A673 (cell line): ENCODE results near the gene SLC29A3. TPM values are rescaled to one million over a fixed set of nuclear protein-coding genes. Genes with fewer than 3 reads are reported as not detected.
"Not testable (repeated sequence)": the region's sequence is repeated elsewhere in the genome, so short reads cannot be mapped to it uniquely, and the experiment has no call there.

Experiments
- BruUV-seq: library from RNA; stranded (reverse); fragments of 400-500 nt; replicated peaks from 2 replicates; lab custom pipeline; 2021; lab: Mats Ljungman, UMichigan
- CTCF ChIA-PET: fragments of 300-600 bp; sonication (Branson Sonifier 250); formaldehyde crosslinking; loops from one replicate; lab custom pipeline; 2022; ENCODE audit warnings: antibody characterized with exemption; lab: Charles Lee
- POLR2A ChIA-PET: fragments of 300-600 bp; sonication (Branson Sonifier 250); formaldehyde crosslinking; loops from one replicate; lab custom pipeline; 2022; ENCODE audit warnings: antibody characterized with exemption; ENCODE audit not compliant: low non-redundant PET; lab: Charles Lee
- DNase-seq: peaks from one replicate; pipeline ENCODE4 v3.0.0-alpha.2; 2015; ENCODE audit warnings: low spot score
- H3K27ac ChIP-seq: fragments of 200-600 bp; sonication (generic); 2 replicates; pipeline ENCODE4 v1.5.1; 2016; ENCODE audit warnings: mixed run types, low read depth, mild to moderate bottlenecking, mixed read lengths, antibody characterized with exemption, low read length; ENCODE audit not compliant: poor library complexity, severe bottlenecking
- H3K27me3 ChIP-seq: fragments of 200-600 bp; sonication (generic); replicated peaks from 2 replicates; pipeline ENCODE4 v1.6.1; 2017; ENCODE audit warnings: mixed run types, low read depth, mild to moderate bottlenecking, mixed read lengths, antibody characterized with exemption, low read length; ENCODE audit not compliant: insufficient read depth, poor library complexity
- H3K36me3 ChIP-seq: fragments of 200-600 bp; sonication (generic); 2 replicates; pipeline ENCODE4 v1.6.1; 2016; ENCODE audit warnings: mixed run types, mild to moderate bottlenecking, mixed read lengths, antibody characterized with exemption, low read length; ENCODE audit not compliant: insufficient read depth, poor library complexity, severe bottlenecking
- H3K4me1 ChIP-seq: fragments of 200-600 bp; sonication (generic); 2 replicates; pipeline ENCODE4 v1.6.1; 2017; ENCODE audit warnings: mixed run types, mild to moderate bottlenecking, mixed read lengths, antibody characterized with exemption, low read length; ENCODE audit not compliant: insufficient read depth, poor library complexity, severe bottlenecking
- H3K4me3 ChIP-seq: fragments of 200-600 bp; sonication (generic); 2 replicates; pipeline ENCODE4 v1.5.1; 2016; ENCODE audit warnings: low read depth, mixed run types, mild to moderate bottlenecking, mixed read lengths, low read length; ENCODE audit not compliant: poor library complexity, severe bottlenecking
- H3K9me3 ChIP-seq: fragments of 200-600 bp; sonication (generic); 2 replicates; pipeline ENCODE4 v1.6.1; 2016; ENCODE audit warnings: mixed run types, low read depth, mild to moderate bottlenecking, mixed read lengths, antibody characterized with exemption, low read length; ENCODE audit not compliant: poor library complexity, severe bottlenecking
- CTCF ChIP-seq: fragments of 300-800, 200-600 bp; sonication (generic); conservative IDR thresholded peaks from 2 replicates; pipeline ENCODE4 v1.5.1; 2017; ENCODE audit warnings: low read depth, mild to moderate bottlenecking, antibody characterized with exemption, low read length, moderate library complexity, mixed read lengths
- EZH2 ChIP-seq: fragments of 200-600 bp; sonication (generic); IDR thresholded peaks from 2 replicates; pipeline ENCODE4 v1.6.1; 2017; ENCODE audit warnings: borderline replicate concordance, low read depth, mild to moderate bottlenecking, mixed read lengths, antibody characterized with exemption, low read length; ENCODE audit not compliant: poor library complexity, severe bottlenecking
- intact Hi-C: fragments of 100-400 bp; cut with micrococcal nuclease; formaldehyde crosslinking; loops from one replicate; pipeline ENCODE4 v1.10.0; 2022; ENCODE audit not compliant: unreplicated experiment
- total RNA-seq: library from RNA; stranded (reverse); gene quantifications from 2 replicates; pipeline ENCODE4 v1.2.3, GENCODE V29; 2021

Gene SLC29A3
- total RNA-seq, 1 experiment from 2014 or later, result 6.1 TPM

GRCh38 chr10:71270301-71271220 lies 48.5 kb upstream of the SLC29A3 start:
- BruUV-seq, result no TSS peak

DNA sequence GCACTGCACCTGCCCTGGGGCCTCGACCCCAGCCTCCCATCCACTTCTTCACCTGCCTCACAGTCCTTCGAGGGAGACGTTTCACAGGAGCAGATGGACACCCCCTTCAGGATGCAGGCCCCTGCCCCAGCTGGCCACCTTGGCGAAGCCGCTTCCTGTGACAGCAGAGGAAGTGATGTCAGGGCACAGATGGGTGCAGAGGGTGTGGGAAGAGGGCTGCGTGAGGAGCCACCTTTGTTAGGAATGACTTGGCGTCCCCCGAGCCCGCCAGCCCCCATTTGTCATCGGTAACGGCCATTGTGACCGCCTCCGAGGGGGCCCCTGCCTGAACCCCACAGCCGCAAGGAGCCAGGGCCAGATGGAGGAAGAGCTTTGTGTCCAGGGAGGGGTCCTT lies 47.4 kb upstream of the SLC29A3 start:
- intact Hi-C loops, result no loop called here
- Histone ChIP-seq H3K27me3 (no peaks in the 10 kb centered on the region), H3K36me3 (no peaks in the 10 kb centered on the region), H3K4me3 (no peak overlapping the region), H3K27ac (no peak overlapping the region), H3K4me1 (peaks cover 36% of the 10 kb centered on the region), H3K9me3 (no peaks in the 10 kb centered on the region)
- DNase-seq, result no peak
- ChIA-PET CTCF (no interaction called here), POLR2A (no interaction called here)
- no TSS peak for BruUV-seq
- TF ChIP-seq CTCF (no peak), EZH2 (no peak)

More at GRCh38 chr10:71270301-71271220, 48.5 kb upstream of the SLC29A3 start:
- Histone ChIP-seq H3K27ac (no peak overlapping the region), H3K9me3 (no peaks in the 10 kb centered on the region), H3K27me3 (no peaks in the 10 kb centered on the region), H3K36me3 (no peaks in the 10 kb centered on the region), H3K4me3 (no peak overlapping the region), H3K4me1 (peaks cover 47% of the 10 kb centered on the region)
- DNase-seq, result peak; percentile 85
- ChIA-PET POLR2A (no interaction called here), CTCF (interaction anchor here (0.6 to 1.3 kb wide), 6 partner anchors 9 to 348 kb away, joined by 3 to 8 read pairs (median 5); partner anchors contain the start of gene SLC29A3)
- TF ChIP-seq EZH2 (no peak), CTCF (peak; percentile 68)
- intact Hi-C loops, result no loop called here

DNA sequence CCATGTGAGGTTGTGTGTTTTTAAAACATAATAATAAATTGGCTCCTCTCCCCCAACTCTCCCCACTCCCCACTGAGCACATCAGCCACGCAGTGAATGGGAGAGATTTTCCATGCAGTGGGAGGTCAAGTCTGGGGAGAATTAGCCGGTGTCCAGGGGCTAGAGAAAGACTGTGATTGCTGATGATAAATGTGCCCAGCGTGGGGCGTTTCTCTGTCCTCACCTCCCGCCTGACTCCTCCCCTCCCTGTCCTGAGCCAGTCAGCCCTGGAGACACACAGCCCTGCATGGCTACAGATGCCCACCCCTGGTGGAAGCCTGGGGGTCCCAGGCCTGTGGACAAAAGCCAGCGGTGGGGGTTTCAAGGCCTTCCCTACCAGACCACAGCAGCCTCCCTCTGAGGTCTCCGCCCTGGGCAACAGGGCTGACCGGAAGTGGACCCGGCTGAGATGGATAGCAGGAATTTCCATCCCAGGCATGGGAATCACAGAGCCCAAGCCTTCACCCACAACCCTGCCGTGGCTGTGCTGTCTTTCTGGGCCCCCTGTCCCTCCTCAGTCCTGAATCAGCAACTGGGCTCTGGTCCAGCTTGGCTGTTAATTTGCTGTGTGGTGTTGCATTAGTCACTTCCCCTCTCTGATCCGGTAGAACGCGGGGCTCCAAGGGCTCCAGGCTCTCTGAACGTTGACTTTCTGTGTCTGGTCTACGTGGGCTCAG lies 46.8 kb upstream of the SLC29A3 start:
- peak; percentile 42 for DNase-seq
- H3K4me1 ChIP-seq, result peaks cover 30% of the 10 kb centered on the region
- no TSS peak for BruUV-seq

DNA sequence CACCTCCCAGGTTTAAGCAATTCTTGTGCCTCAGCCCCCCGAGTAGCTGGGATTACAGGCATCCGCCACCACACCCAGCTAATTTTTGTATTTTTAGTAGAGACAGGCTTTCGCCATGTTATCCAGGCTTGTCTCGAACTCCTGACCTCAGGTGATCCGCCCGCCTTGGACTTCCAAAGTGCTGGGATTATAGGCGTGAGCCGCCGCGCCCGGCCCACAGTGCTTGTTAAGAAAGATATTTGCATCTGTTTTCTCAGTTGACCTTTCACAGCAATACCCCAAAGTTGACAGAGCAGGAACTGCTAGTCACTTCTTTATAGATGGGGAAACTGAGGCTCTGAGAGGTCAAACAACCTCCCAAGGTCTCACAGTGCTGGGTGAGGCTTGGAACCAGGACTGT lies 46.1 kb upstream of the SLC29A3 start:
- H3K27ac ChIP-seq, result peak overlapping the region; percentile 30
- BruUV-seq, H3K9me3 ChIP-seq, H3K27me3 ChIP-seq, CTCF ChIA-PET, DNase-seq, H3K36me3 ChIP-seq, intact Hi-C loops, H3K4me3 ChIP-seq: not testable (repeated sequence)
- H3K4me1 ChIP-seq, result peaks cover 29% of the 10 kb centered on the region
- POLR2A ChIA-PET, result interaction anchor here (0.6 kb wide), 1 partner anchor 769 kb away, joined by 3 read pairs; no protein-coding TSS in a partner anchor

More for the DNA sequence above, 46.8 kb upstream of the SLC29A3 start:
- peak overlapping the region; percentile 30 for H3K27ac ChIP-seq
- intact Hi-C loops, result no loop called here
- ChIA-PET CTCF (no interaction called here), POLR2A (interaction anchor here (0.6 kb wide), 1 partner anchor 770 kb away, joined by 3 read pairs; no protein-coding TSS in a partner anchor)
- no peak overlapping the region for H3K4me3 ChIP-seq
- TF ChIP-seq CTCF (no peak), EZH2 (no peak)
- no peaks in the 10 kb centered on the region for H3K9me3 ChIP-seq
- no peaks in the 10 kb centered on the region for H3K27me3 ChIP-seq
- no peaks in the 10 kb centered on the region for H3K36me3 ChIP-seq
